Measurements from ENCODE around the gene CDC37L1. TPM values are rescaled to one million over a fixed set of nuclear protein-coding genes. Genes with fewer than 3 reads are reported as not detected.

Gene CDC37L1
- total and polyA plus RNA-seq, 9 of the 15 experiments (the other 6 are each of a cell fraction or from before 2014, with no cell fraction given) = 1.5 to 7.9 (median 6.0) TPM

GRCh38 chr9:4662108-4662988 is 17.0 kb upstream of the CDC37L1 start, which contains the start of gene PLPP6 (continued):
- TF ChIP-seq COPS2 (conservative IDR thresholded peaks at IDR 0.05) = no peak
- no peak for TF ChIP-seq THAP12 (CRISPR knock-in tag; IDR thresholded peaks at IDR 0.05)
- no peak for TF ChIP-seq ZBTB1 (CRISPR knock-in tag; IDR thresholded peaks at IDR 0.05; ENCODE audit: borderline replicate concordance, low read depth)
- no peak for TF ChIP-seq USF2 (CRISPR knock-in tag; IDR thresholded peaks at IDR 0.05)
- TF ChIP-seq TBP (optimal IDR thresholded peaks at IDR 0.05; ENCODE audit: low read depth, low read length) = no peak
- no peak for TF ChIP-seq GTF2F1 (IDR thresholded peaks at IDR 0.05; ENCODE audit: low read depth, low read length)
- TF ChIP-seq ZNF184 (CRISPR knock-in tag; IDR thresholded peaks at IDR 0.05) = no peak
- no peak for TF ChIP-seq ETV6 (IDR thresholded peaks at IDR 0.05; ENCODE audit: borderline replicate concordance in 1 of 2, low read depth in 2 of 2, low read length in 1 of 2)
- no peak for TF ChIP-seq ETV6 (CRISPR knock-in tag; IDR thresholded peaks at IDR 0.05; ENCODE audit: borderline replicate concordance)
- TF ChIP-seq ZBTB12 (CRISPR knock-in tag; IDR thresholded peaks at IDR 0.05) = no peak
- TF ChIP-seq POLR2B (IDR thresholded peaks at IDR 0.05; ENCODE audit: low read depth, partially characterized antibody) = peak; percentile 66
- no peak for TF ChIP-seq ZNF431 (CRISPR knock-in tag; IDR thresholded peaks at IDR 0.05)
- TF ChIP-seq MYNN (IDR thresholded peaks at IDR 0.05) = no peak
- TF ChIP-seq MYNN (CRISPR knock-in tag; IDR thresholded peaks at IDR 0.05) = no peak
- no peak for TF ChIP-seq U2AF2 (optimal IDR thresholded peaks at IDR 0.05; ENCODE audit: low read depth, low read length)
- no peak for TF ChIP-seq ZBTB34 (CRISPR knock-in tag; IDR thresholded peaks at IDR 0.05)
- peak; percentile 81 for TF ChIP-seq PHF20 (IDR thresholded peaks at IDR 0.05; ENCODE audit: partially characterized antibody)
- no peak for TF ChIP-seq NR2C1 (IDR thresholded peaks at IDR 0.05)
- TF ChIP-seq NR2C1 (tag; IDR thresholded peaks at IDR 0.05) = no peak
- no peak for TF ChIP-seq ZC3H8 (IDR thresholded peaks at IDR 0.05)
- peak; percentile 45 for TF ChIP-seq SP1 (CRISPR knock-in tag; IDR thresholded peaks at IDR 0.05)
- no peak for TF ChIP-seq IRF1 (CRISPR knock-in tag; IDR thresholded peaks at IDR 0.05; ENCODE audit: borderline replicate concordance)
